Natural killer cell (primary cell): ENCODE results near the gene SPESP1. TPM values are rescaled to one million over a fixed set of nuclear protein-coding genes. Genes with fewer than 3 reads are reported as not detected.

Experiments used
- ATAC-seq, 3 donors: fragments of 150-1000 bp in 2 of 3; fragments of 200-7000 bp in 1 of 3; cut with Tn5 transposase; 1 replicate in 1 of 3; 2 replicates in 2 of 3; pipeline ENCODE4 v1.10.0; 2021; ENCODE audit warnings: mild to moderate bottlenecking in 2 of 3, moderate library complexity in 2 of 3
- DNase-seq, 2 donors: peaks; one replicate each; pipeline versions ENCODE4 v3.0.0 to v3.0.0-alpha.2; 2013 to 2021; ENCODE audit warnings: mixed read lengths in 1 of 2
- H3K27ac ChIP-seq: one replicate; pipeline ENCODE4 v1.5.1; 2013; ENCODE audit warnings: mild to moderate bottlenecking, low read length
- H3K27me3 ChIP-seq: one replicate; pipeline ENCODE4 v1.6.1; 2013; ENCODE audit warnings: low read length; ENCODE audit not compliant: control insufficient read depth, insufficient read depth
- H3K36me3 ChIP-seq: one replicate; pipeline ENCODE4 v1.6.1; 2013; ENCODE audit warnings: low read length; ENCODE audit not compliant: control insufficient read depth, insufficient read depth
- H3K4me1 ChIP-seq: one replicate; pipeline ENCODE4 v1.6.1; 2013; ENCODE audit warnings: low read length; ENCODE audit not compliant: control insufficient read depth, insufficient read depth
- H3K4me3 ChIP-seq: one replicate; pipeline ENCODE4 v1.5.1; 2013; ENCODE audit warnings: low read length
- H3K9me3 ChIP-seq: one replicate; pipeline ENCODE4 v1.6.1; 2013; ENCODE audit warnings: low read length; ENCODE audit not compliant: control insufficient read depth, insufficient read depth
- H3K27ac Mint-ChIP-seq, 2 donors: one replicate each; pipeline ENCODE4 v1.8.0; 2022; ENCODE audit warnings: mild to moderate bottlenecking in 2 of 2, mixed read lengths in 2 of 2, moderate library complexity in 1 of 2
- H3K27me3 Mint-ChIP-seq, 2 donors: one replicate each; pipeline ENCODE4 v1.8.0; 2022; ENCODE audit warnings: low read depth in 2 of 2, mixed read lengths in 2 of 2
- H3K36me3 Mint-ChIP-seq: one replicate; pipeline ENCODE4 v1.8.0; 2022; ENCODE audit warnings: mixed read lengths
- H3K4me1 Mint-ChIP-seq, 2 donors: one replicate each; pipeline ENCODE4 v1.8.0; 2022; ENCODE audit warnings: mixed read lengths in 2 of 2
- H3K4me3 Mint-ChIP-seq: one replicate; pipeline ENCODE4 v1.8.0; 2022; ENCODE audit warnings: mild to moderate bottlenecking, moderate library complexity, mixed read lengths
- H3K9me3 Mint-ChIP-seq, 2 donors: one replicate each; pipeline ENCODE4 v1.8.0; 2022; ENCODE audit warnings: mixed read lengths in 2 of 2
- WGBS: methylation state at CpG from one replicate; pipeline ENCODE4 v1.1.7; 2013; ENCODE audit warnings: missing lambda C conversion rate; ENCODE audit not compliant: insufficient coverage; 5-methylcytosine and 5-hydroxymethylcytosine counted together
- intact Hi-C: fragments of 100-400 bp; cut with micrococcal nuclease; formaldehyde crosslinking; loops from one replicate; pipeline ENCODE4 v1.14.2; 2022
- total RNA-seq, 4 donors: library from RNA; stranded (reverse); fragments of 120-200 nt in 1 of 4; gene quantifications; one replicate each; pipeline versions ENCODE4 v1.2.3 to v1.2.4, GENCODE V29; 2013 to 2022
- TF ChIP-seq, protein P1 (sequence below): fragments of 200-600 bp; IDR thresholded peaks from one replicate; pipeline ENCODE4 v1.8.0; 2022; ENCODE audit warnings: antibody characterized with exemption

Gene SPESP1
- total RNA-seq, 3 donors from 2014 or later (not counting 1 experiment from before 2014, with no cell fraction given): 0.43 TPM; not detected in 2

DNA sequence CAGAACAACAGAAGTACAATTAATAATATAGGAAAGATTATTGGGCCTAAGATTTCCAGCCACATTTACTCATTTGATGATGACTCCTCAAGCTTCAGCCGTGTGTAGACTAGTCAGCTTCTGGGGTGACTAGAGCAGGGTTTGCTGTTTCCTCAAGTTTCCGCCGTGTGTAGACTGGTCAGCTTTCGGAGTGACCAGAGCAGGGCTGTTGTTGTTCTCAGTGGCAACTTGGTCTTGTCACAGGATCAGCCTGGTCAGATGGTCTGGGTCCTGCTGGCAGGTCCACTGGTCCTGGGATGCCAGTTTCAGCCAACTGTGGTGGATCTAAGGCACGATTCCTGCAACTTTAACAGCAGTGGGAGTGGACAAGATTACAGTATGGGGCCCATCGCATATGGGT lies 62.4 kb downstream of the SPESP1 start:
- TF ChIP-seq, protein P1, sequence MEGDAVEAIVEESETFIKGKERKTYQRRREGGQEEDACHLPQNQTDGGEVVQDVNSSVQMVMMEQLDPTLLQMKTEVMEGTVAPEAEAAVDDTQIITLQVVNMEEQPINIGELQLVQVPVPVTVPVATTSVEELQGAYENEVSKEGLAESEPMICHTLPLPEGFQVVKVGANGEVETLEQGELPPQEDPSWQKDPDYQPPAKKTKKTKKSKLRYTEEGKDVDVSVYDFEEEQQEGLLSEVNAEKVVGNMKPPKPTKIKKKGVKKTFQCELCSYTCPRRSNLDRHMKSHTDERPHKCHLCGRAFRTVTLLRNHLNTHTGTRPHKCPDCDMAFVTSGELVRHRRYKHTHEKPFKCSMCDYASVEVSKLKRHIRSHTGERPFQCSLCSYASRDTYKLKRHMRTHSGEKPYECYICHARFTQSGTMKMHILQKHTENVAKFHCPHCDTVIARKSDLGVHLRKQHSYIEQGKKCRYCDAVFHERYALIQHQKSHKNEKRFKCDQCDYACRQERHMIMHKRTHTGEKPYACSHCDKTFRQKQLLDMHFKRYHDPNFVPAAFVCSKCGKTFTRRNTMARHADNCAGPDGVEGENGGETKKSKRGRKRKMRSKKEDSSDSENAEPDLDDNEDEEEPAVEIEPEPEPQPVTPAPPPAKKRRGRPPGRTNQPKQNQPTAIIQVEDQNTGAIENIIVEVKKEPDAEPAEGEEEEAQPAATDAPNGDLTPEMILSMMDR: no peak
- no peaks in the 10 kb centered on the region for H3K36me3 ChIP-seq
- intact Hi-C loops: no loop called here
- no peak for DNase-seq
- H3K27ac ChIP-seq: no peak overlapping the region
- H3K36me3 Mint-ChIP-seq: no peaks in the 10 kb centered on the region
- H3K9me3 Mint-ChIP-seq: no peaks in the 10 kb centered on the region
- no peak overlapping the region for H3K4me3 ChIP-seq
- no peaks in the 10 kb centered on the region for H3K27me3 ChIP-seq
- H3K4me1 Mint-ChIP-seq: no peaks in the 10 kb centered on the region
- no peaks in the 10 kb centered on the region for H3K4me1 ChIP-seq
- no peak for ATAC-seq
- H3K4me3 Mint-ChIP-seq: no peak overlapping the region
- H3K9me3 ChIP-seq: no peaks in the 10 kb centered on the region
- 91% methylated on average over 6 of the region's 6 CpGs for WGBS
- H3K27ac Mint-ChIP-seq: no peak overlapping the region
- peaks cover 3 to 20% of the 10 kb centered on the region in 2 donors for H3K27me3 Mint-ChIP-seq

- Histone ChIP-seq H3K9me3 (no peaks in the 10 kb centered on the region), H3K36me3 (no peaks in the 10 kb centered on the region), H3K27me3 (no peaks in the 10 kb centered on the region), H3K4me1 (no peaks in the 10 kb centered on the region), H3K27ac (no peak overlapping the region), H3K4me3 (no peak overlapping the region)
- TF ChIP-seq, protein P1: no peak
- ATAC-seq: no peak
- no peak for DNase-seq
- 89% methylated on average over 6 of the region's 6 CpGs for WGBS
- intact Hi-C loops: no loop called here
- Mint-ChIP-seq H3K27me3 (peaks cover 3 to 14% of the 10 kb centered on the region in 2 donors), H3K9me3 (no peaks in the 10 kb centered on the region), H3K4me1 (no peaks in the 10 kb centered on the region), H3K27ac (no peak overlapping the region), H3K4me3 (no peak overlapping the region), H3K36me3 (no peaks in the 10 kb centered on the region)
Measured at GRCh38 chr15:68993276-68993675, 63.0 kb downstream of the SPESP1 start.

GRCh38 chr15:68994149-68994548 lies 63.8 kb downstream of the SPESP1 start:
- Histone ChIP-seq H3K4me3 (no peak overlapping the region), H3K27ac (no peak overlapping the region), H3K4me1 (no peaks in the 10 kb centered on the region), H3K9me3 (no peaks in the 10 kb centered on the region), H3K27me3 (no peaks in the 10 kb centered on the region), H3K36me3 (no peaks in the 10 kb centered on the region)
- Mint-ChIP-seq H3K27me3 (peaks cover 4 to 14% of the 10 kb centered on the region in 2 donors), H3K4me1 (no peaks in the 10 kb centered on the region), H3K36me3 (no peaks in the 10 kb centered on the region), H3K27ac (no peak overlapping the region), H3K9me3 (no peaks in the 10 kb centered on the region), H3K4me3 (no peak overlapping the region)
- intact Hi-C loops: no loop called here
- DNase-seq (no peak), ATAC-seq (no peak)
- TF ChIP-seq, protein P1: no peak
- 91% methylated on average over 2 of the region's 2 CpGs for whole genome bisulfite sequencing

- WGBS: 79% methylated on average over 7 of the region's 9 CpGs
- intact Hi-C loops: no loop called here
- no peak for ATAC-seq
- TF ChIP-seq, protein P1: no peak
- Histone ChIP-seq H3K4me1 (no peaks in the 10 kb centered on the region), H3K9me3 (no peaks in the 10 kb centered on the region), H3K27me3 (no peaks in the 10 kb centered on the region), H3K4me3 (no peak overlapping the region), H3K36me3 (no peaks in the 10 kb centered on the region), H3K27ac (no peak overlapping the region)
- DNase-seq: no peak
- no peak overlapping the region for H3K4me3 Mint-ChIP-seq
- no peak overlapping the region for H3K27ac Mint-ChIP-seq
- no peaks in the 10 kb centered on the region for H3K9me3 Mint-ChIP-seq
- H3K36me3 Mint-ChIP-seq: no peaks in the 10 kb centered on the region
- no peaks in the 10 kb centered on the region for H3K4me1 Mint-ChIP-seq
- peaks cover 6 to 18% of the 10 kb centered on the region in 2 donors for H3K27me3 Mint-ChIP-seq
Measured at GRCh38 chr15:68994981-68995761, 64.8 kb downstream of the SPESP1 start.
